GM19193 (cell line): ENCODE data around the gene SNX18.

Source experiments
- POLR2A ChIP-seq: IDR thresholded peaks from 4 replicates; pipeline ENCODE4 v1.6.1; 2011; ENCODE audit not compliant: insufficient read depth, insufficient read length; ENCODE audit errors: extremely low read depth

SNX18 gene

GRCh38 chr5:54517174-54517511, 416 bp upstream of the SNX18 start:
- TF ChIP-seq POLR2A: no peak

GRCh38 chr5:54518146-54518817, 723 bp downstream of the SNX18 start:
- TF ChIP-seq POLR2A: no peak

DNA sequence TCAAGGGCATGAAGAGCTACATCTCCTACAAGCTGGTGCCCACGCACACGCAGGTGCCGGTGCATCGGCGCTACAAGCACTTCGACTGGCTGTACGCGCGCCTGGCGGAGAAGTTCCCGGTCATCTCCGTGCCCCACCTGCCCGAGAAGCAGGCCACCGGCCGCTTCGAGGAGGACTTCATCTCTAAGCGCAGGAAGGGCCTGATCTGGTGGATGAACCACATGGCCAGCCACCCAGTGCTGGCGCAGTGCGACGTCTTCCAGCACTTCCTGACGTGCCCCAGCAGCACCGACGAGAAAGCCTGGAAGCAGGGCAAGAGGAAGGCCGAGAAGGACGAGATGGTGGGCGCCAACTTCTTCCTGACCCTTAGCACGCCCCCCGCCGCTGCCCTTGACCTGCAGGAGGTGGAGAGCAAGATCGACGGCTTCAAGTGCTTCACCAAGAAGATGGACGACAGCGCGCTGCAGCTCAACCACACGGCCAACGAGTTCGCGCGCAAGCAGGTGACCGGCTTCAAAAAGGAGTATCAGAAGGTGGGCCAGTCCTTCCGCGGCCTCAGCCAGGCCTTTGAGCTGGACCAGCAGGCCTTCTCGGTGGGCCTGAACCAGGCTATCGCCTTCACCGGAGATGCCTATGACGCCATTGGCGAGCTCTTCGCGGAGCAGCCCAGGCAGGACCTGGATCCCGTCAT, 1.4 kb downstream of the SNX18 start:
- TF ChIP-seq POLR2A: no peak

DNA sequence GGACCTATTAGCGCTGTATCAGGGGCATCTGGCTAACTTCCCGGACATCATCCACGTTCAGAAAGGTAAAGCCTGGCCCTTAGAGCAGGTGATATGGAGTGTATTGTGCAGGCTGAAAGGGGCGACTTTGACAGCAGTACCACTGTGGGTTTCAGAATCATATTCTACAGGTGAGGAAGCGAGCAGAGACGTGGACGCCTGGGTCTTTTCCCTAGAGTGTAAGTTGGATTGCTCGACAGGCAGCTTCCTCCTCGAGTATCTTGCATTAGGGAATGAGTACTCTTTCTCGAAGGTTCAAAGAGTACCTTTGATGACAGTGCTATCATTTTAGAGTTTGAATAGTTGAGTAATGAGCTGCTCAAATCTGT, 1.9 kb downstream of the SNX18 start:
- no peak for TF ChIP-seq POLR2A

DNA sequence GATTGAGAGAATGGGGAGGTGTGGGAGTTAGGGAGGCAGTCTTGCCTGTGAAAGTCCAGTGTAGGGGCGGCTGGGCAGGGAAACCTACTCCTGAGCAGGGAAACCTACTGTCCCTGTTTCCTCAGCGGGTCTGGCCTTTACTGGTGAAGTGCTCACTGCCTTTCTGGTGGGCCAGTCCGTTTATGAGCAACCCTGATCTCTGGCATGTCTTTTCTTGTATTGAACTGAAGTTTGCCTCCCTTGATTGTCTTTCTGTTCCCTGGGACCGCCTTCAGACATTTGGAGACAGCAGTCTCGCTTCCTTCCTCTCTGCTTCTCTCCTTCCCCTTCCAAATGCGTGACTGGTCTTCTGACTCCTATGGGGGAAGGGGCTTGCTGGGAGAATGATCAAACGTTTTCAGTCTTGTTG, 2.9 kb downstream of the SNX18 start:
- no peak for TF ChIP-seq POLR2A

DNA sequence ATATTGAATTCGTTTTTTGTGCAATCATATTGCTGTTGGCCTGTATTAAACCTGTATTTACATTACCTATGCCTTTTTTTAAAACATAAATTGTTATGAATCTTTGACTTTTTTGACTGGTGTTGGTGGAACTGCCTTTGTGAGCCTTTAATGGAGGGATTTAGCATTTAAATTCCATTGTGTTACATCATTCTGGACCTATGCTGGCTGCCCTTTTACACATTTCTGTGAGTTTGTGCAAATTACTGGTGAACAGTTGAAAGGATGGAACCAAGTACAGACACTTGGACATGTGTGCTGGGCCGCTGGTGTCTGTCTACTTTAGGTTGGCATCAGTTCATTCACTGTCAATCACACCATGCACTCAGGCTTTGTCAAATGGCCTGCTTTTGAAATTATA, 3.4 kb downstream of the SNX18 start:
- no peak for TF ChIP-seq POLR2A

DNA sequence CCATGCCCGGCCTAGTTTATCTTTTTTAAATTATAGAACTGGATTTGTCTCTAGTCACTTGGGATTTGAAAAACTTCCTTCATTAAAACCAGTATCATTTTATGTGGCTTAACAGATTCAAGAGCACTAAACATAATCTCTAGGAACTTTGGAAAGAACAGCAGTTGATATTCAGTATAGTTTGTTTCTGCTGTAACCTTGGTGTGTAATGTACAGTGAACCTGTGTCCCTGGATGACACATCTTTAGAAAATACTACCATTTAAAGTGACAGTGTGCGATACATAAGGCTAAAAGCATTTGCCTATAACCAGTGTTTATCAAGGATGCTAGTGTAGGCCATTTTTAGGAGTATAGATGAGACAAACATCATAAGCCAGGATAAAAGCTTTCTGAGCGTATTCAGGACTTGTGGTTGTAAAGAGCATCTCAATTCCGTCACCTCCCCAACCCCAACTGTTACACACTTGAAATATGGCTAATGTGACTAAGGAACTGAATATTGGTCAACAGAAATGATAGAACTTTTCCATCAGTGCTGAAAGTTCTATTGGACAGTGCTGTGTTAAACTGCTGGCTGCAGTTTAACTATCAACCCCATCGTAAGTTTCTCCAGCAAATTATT, 4.4 kb downstream of the SNX18 start:
- no peak for TF ChIP-seq POLR2A

GRCh38 chr5:54523534-54523933, 6.0 kb downstream of the SNX18 start:
- TF ChIP-seq POLR2A: no peak

DNA sequence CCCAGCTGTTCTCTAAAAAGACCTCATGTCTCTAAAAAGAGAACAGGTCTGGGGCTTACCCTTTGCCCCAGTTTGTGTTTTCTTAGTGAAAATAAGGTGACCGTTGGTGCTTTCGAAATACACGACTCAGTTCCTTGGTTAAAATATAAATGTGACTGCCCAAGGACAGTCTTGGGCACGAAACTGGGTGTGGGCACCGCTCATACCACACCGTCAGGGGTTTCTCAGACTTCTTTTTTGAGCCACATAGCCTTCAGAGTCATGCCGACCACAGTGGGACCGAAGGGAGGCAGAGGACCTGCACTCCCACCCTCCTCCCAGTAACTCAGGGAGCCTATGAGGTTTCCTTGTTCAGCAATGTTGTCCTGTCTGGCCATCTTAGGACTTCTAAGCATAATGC, 6.5 kb downstream of the SNX18 start:
- no peak for TF ChIP-seq POLR2A

GRCh38 chr5:54524704-54525103, 7.1 kb downstream of the SNX18 start:
- TF ChIP-seq POLR2A: no peak

DNA sequence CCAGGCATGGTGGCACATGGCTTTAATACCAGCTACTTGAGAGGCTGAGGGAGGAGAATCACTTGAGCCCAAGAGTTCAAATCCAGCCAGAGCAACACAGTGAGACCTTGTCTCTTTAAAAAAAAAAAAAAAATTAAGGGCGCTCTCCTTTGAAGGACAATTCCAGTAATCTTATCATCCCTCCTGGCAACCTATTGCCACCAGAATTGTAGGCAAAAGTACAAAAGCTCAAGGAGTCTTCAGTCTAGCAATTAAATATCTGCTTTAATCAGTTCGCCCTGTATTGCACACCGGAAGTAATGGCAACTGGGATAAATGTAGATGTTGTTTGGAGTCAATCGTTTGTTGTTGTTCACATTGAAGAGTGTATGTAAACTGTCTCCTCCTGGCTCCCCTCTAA, 7.7 kb downstream of the SNX18 start:
- TF ChIP-seq POLR2A: no peak

- no peak for TF ChIP-seq POLR2A
These were observed 8.1 kb downstream of the SNX18 start for GRCh38 chr5:54525692-54526091.

DNA sequence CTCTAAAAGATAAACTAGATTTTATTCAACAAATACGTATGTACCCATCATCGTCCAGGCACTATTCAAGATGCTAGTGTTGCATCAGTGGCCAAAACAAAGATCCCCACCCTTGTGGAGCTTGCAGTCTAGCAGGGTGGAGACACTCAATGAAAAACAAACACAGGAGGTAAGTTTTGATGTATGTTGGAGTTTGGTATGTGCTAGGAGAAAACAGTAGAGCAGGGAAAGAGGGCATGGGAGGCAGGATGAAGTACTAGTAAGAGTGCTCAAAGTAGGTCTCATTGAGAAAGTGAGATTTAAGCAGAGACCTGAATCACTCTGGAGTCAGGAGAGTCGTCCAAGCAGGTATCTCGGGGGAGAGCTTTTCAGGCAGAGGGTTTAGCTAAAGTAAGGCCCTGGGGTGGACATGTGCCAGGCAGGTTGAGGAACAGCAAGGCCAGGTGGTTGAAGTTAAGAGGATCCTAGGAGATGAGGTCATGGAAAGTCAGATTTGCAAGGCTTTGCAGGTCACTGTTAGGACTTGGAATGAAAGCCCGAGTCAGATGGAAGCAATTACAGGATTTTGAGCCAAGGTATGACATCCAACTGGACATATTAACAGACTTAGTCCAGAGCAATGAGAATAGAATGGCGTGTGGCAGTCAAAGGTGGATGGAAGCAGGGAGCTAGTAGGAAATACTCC, 9.2 kb downstream of the SNX18 start:
- no peak for TF ChIP-seq POLR2A

DNA sequence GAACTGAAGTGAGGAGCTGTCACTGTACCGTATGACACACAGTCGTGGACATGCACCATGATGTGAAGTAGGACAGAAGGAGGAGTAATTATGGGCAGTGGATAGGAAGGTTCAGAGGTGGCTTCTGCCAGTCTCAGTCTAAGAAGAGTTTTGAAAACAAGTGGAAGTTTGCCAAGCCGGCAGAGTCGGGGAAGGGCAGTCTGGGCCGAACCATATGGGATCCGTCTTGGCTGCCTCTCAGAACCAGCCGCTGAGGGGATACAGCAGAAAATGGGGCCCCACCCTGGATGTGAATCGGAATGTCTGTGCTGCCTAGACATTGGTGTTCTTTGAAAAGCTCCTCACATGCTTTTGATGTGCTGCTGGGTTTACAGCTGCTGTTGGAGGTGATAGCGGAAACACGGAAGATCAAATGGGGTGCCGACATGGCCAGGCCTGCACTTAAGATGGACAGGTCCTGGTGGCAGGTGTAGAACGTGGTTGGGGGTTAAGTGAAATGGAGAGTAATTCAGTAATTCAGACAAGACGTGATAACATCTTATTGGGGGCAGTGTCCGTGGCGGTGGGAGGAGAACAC, 11.2 kb downstream of the SNX18 start:
- no peak for TF ChIP-seq POLR2A

DNA sequence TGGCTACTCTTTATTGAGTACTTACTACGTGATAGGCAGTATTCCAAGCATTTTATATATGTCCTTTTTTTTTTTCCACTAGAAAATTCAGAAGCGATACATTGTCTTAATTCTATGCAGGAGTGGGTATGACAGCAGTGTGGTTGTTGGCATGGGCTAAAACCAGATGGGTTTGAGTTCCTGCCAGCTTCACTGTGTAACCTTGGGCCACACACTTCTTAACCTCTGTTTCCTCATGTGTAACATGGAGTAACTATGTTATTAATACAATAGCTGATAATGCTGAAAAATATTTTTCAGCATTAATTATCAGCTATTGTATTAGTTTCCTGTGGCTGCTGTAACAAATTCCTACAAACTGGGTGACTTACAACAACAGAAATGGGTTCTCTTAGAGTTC, 12.0 kb downstream of the SNX18 start:
- no peak for TF ChIP-seq POLR2A
